Tibial artery (tissue), 4 donors: ENCODE data around the gene PALM3.
"Not testable (repeated sequence)": the region's sequence is repeated elsewhere in the genome, so short reads cannot be mapped to it uniquely, and the experiment has no call there.

Experiments used
- DNase-seq, 2 donors: peaks; one replicate each; pipeline ENCODE4 v3.0.0-alpha.2; 2019
- H3K27ac ChIP-seq, 2 donors: fragments of 200-600 bp; sonication (generic) in 1 of 2; 1 replicate in 1 of 2; 2 replicates in 1 of 2; pipeline ENCODE4 v1.5.1; 2018 to 2019; ENCODE audit warnings: mild to moderate bottlenecking in 1 of 2
- H3K27me3 ChIP-seq, 2 donors: fragments of 200-600 bp; sonication (generic) in 1 of 2; one replicate each; pipeline versions ENCODE4 v1.5.1 to v1.6.0; 2016 to 2019
- H3K36me3 ChIP-seq, 3 donors: fragments of 200-600 bp; sonication (generic) in 2 of 3; one replicate each; pipeline ENCODE4 v1.5.1; 2016 to 2019; ENCODE audit warnings: mild to moderate bottlenecking in 2 of 3
- H3K4me1 ChIP-seq, 4 donors: fragments of 200-600 bp; sonication (generic) in 2 of 4; 1 replicate in 3 of 4; 2 replicates in 1 of 4; pipeline ENCODE4 v1.5.1; 2016 to 2019
- H3K4me3 ChIP-seq, 2 donors: fragments of 200-600 bp; sonication (generic) in 1 of 2; 1 replicate in 1 of 2; 2 replicates in 1 of 2; pipeline ENCODE4 v1.5.1; 2018 to 2019; ENCODE audit warnings: mild to moderate bottlenecking in 2 of 2
- H3K9me3 ChIP-seq, 3 donors: fragments of 200-600 bp; sonication (generic) in 1 of 3; one replicate each; pipeline ENCODE4 v1.5.1; 2016 to 2019
- intact Hi-C: fragments of 100-400 bp; cut with DNase I; formaldehyde crosslinking; loops from one replicate; pipeline ENCODE4 v1.15.0; 2023; ENCODE audit warnings: low total_unique reads
- TF ChIP-seq, protein P1 (sequence below), 2 experiments: fragments of 200-600 bp in 1 of 2; fragments of 450-650 bp in 1 of 2; IDR thresholded peaks; one replicate each; pipeline ENCODE4 v1.5.1; 2017 to 2019; ENCODE audit warnings: antibody characterized with exemption in 2 of 2, mild to moderate bottlenecking in 1 of 2, moderate library complexity in 1 of 2

Gene PALM3

DNA sequence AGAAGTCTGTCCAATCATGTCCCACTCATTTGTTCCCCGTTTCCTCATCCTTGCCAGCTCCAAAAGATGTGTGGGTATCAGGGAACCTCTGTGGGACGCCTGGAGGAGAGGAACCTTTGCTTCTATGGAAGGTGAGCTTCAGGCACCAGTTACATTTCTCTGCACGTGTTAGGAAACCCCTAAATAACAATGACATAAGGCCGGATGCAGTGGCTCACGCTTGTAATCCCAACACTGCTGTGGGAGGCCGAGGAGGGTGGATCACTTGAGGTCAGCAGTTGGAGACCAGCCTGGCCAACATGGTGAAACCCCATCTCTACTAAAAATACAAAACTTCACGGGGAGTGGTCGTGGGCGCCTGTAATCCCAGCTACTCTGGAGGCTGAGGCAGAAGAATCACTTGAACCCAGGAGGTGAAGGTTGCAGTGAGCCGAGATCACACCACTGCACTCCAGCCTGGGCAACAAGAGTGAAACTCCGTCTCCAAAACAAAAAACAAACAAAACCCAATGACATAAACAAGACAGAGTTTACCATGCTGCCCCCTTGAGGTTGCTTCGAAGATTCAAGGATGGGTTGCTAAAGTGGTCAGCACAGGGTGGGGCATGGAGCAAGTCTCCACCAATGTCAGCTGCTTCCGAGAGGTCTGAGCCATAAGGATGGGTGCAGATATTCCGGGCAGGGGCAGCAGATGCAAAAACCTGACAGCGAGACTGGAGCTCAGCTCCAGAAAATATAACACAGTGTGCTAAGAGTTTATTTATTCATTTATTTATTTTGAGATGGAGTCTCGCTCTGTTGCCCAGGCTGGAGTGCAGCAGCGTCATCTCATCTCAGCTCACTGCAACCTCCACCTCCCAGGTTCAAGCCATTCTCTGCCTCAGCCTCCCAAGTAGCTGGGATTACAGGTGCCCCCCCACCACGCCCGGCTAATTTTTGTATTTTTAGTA, 18.9 kb downstream of the PALM3 start:
- TF ChIP-seq, protein P1, sequence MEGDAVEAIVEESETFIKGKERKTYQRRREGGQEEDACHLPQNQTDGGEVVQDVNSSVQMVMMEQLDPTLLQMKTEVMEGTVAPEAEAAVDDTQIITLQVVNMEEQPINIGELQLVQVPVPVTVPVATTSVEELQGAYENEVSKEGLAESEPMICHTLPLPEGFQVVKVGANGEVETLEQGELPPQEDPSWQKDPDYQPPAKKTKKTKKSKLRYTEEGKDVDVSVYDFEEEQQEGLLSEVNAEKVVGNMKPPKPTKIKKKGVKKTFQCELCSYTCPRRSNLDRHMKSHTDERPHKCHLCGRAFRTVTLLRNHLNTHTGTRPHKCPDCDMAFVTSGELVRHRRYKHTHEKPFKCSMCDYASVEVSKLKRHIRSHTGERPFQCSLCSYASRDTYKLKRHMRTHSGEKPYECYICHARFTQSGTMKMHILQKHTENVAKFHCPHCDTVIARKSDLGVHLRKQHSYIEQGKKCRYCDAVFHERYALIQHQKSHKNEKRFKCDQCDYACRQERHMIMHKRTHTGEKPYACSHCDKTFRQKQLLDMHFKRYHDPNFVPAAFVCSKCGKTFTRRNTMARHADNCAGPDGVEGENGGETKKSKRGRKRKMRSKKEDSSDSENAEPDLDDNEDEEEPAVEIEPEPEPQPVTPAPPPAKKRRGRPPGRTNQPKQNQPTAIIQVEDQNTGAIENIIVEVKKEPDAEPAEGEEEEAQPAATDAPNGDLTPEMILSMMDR (IDR thresholded peaks at IDR 0.05), result peak; percentile 42 to 57
- H3K9me3 ChIP-seq, H3K36me3 ChIP-seq, intact Hi-C loops, H3K4me3 ChIP-seq, H3K27me3 ChIP-seq, H3K27ac ChIP-seq, H3K4me1 ChIP-seq: not testable (repeated sequence)
- DNase-seq, result peak in 1 of 2 donors; percentile 47

DNA sequence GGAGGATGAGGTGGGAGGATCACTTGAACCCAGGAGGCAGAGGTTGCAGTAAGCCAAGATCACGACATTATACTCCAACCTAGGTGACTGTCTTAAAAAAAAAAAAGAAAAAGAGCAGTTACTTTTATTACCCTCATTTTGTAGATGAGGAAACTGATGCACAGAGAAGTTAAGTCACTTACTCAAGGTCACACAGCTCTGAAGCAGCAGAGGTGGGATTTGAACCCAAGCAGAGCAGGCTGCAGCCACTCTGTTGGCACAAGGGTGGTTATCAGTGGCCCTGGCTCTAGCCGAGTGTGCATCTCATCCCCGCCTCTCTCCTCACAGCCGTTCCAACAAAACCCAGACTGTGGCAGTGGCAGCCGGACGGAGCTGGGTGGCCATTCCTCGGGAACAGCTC, 22.7 kb downstream of the PALM3 start:
- Histone ChIP-seq H3K4me1 (peaks cover 0 to 3% (median 0%) of the 10 kb centered on the region in 4 donors), H3K4me3 (no peak overlapping the region), H3K27me3 (no peaks in the 10 kb centered on the region), H3K27ac (no peak overlapping the region), H3K36me3 (no peaks in the 10 kb centered on the region), H3K9me3 (no peaks in the 10 kb centered on the region)
- DNase-seq, result no peak
- TF ChIP-seq, protein P1 (IDR thresholded peaks at IDR 0.05), result no peak
- intact Hi-C loops, result no loop called here

DNA sequence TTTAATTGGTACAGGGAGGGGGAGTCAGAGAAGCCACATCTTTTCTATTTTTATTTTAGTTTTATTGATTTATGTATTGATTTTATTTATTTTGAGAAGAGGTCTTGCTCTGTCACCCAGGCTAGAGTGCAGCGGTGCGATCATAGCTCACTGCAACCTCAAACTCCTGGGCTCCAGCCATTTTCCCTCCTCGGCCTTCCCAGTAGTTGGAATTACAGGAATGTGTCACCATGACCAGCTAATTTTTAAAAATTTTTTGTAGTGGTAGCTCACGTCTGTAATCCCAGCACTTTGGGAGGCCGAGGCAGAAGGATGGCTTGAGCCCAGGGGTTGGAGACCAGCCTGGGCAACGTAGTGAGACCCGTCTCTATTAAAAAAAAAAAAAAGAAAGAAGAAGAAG, 26.2 kb downstream of the PALM3 start:
- TF ChIP-seq, protein P1 (IDR thresholded peaks at IDR 0.05), result no peak
- no peaks in the 10 kb centered on the region for H3K36me3 ChIP-seq
- no peak for DNase-seq
- peaks cover 7 to 15% (median 10%) of the 10 kb centered on the region in 4 donors for H3K4me1 ChIP-seq
- no peak overlapping the region for H3K27ac ChIP-seq
- no peak overlapping the region for H3K4me3 ChIP-seq
- peaks cover 0 to 23% of the 10 kb centered on the region in 2 donors for H3K27me3 ChIP-seq
- intact Hi-C loops, result no loop called here
- no peaks in the 10 kb centered on the region for H3K9me3 ChIP-seq

DNA sequence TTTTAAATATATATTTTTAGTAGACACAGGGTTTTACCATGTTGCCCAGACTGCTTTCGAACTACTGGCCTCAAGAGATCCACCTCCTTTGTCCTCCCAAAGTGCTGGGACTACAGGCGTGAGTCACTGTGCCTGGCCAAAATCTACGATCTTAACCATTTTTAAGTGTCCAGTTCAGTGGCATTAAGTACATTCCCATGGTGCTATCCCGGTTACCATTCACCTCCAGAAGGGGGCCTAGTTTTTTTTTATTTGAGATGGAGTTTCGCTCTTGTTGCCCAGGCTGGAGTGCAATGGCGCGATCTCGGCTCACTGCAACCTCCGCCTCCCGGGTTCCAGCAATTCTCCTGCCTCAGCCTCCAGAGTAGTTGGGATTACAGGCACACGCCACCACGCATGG, 26.7 kb downstream of the PALM3 start:
- H3K36me3 ChIP-seq, H3K4me3 ChIP-seq, intact Hi-C loops, DNase-seq, H3K9me3 ChIP-seq, H3K27ac ChIP-seq: not testable (repeated sequence)
- H3K27me3 ChIP-seq, result peaks cover 0 to 23% of the 10 kb centered on the region in 2 donors
- H3K4me1 ChIP-seq, result peaks cover 7 to 15% (median 10%) of the 10 kb centered on the region in 4 donors

DNA sequence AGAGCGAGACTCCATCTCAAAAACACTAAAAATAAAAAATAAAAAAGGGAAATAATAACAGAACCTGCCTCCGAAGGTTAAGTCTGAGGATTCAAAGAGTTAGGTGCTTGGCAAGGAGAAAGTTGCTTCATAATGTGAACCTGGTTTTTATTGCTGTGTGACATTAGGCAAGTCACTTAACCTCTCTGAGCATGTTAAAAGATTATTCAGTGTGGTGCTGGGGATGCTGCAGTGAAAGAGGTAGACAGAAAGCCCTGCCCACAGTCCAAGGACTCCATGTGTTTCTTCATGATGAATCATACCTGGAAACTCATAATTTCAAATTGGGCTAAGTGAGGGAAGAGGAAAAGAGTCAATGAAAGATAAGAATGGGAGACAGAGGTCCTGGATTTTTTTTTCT, 27.9 kb downstream of the PALM3 start:
- DNase-seq, result no peak
- Histone ChIP-seq H3K27me3 (peaks cover 0 to 23% of the 10 kb centered on the region in 2 donors), H3K9me3 (no peaks in the 10 kb centered on the region), H3K4me3 (no peak overlapping the region), H3K4me1 (peaks cover 7 to 15% (median 10%) of the 10 kb centered on the region in 4 donors), H3K27ac (no peak overlapping the region), H3K36me3 (no peaks in the 10 kb centered on the region)
- intact Hi-C loops, result no loop called here
- TF ChIP-seq, protein P1 (IDR thresholded peaks at IDR 0.05), result no peak

DNA sequence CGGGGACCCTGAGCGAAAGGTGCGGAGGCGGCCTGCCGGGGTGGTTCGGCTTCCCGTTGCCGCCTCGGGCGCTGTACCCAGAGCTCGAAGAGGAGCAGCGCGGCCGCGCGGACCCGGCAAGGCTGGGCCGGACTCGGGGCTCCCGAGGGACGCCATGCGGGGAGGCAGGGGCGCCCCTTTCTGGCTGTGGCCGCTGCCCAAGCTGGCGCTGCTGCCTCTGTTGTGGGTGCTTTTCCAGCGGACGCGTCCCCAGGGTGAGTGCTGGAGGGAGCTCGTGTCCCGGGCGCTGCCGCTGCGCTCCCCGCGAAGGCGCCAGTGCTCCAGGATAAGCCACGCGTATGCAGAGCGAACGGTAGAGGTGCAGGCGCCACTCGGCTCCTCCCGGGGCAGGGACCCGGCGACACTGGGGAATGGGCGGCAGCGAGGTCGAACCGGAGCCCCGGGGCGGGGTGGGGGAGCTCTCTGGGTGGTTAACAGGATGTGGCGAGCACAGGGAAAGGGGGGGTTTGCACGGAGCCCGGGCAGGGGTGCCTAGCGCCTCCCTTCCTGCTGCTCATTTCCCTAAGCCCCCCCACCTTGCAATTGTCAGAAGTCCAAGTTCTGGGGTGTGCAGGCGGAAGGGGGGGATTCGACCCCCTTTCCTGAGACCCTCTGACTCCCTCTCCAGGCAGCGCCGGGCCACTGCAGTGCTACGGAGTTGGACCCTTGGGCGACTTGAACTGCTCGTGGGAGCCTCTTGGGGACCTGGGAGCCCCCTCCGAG, 30.0 kb downstream of the PALM3 start, which contains the start of gene IL27RA:
TSS of gene IL27RA (plus strand) at position 44 of the 762 bp plus-strand sequence. CDS start at position 155, 111 bp downstream.
- Histone ChIP-seq H3K27ac (peak within 1 kb of the TSS; percentile 3 to 45), H3K4me1 (peaks cover 7 to 15% (median 10%) of the 10 kb centered on the region in 4 donors)

More for the DNA sequence above, 30.0 kb downstream of the PALM3 start, which contains the start of gene IL27RA:
- Histone ChIP-seq H3K4me3 (peak within 1 kb of the TSS; percentile 47 to 54), H3K9me3 (no peaks in the 10 kb centered on the region), H3K27me3 (peaks cover 0 to 30% of the 10 kb centered on the region in 2 donors), H3K36me3 (no peaks in the 10 kb centered on the region)
- peak; percentile 51 to 71 for DNase-seq
- TF ChIP-seq, protein P1 (IDR thresholded peaks at IDR 0.05), result peak; percentile 36 to 41
- intact Hi-C loops, result no loop called here
